DOHH2 (cell line): ENCODE results near the gene ASGR1.

ENCODE experiments used
- H3F3A ChIP-seq: fragments of 200-600 bp; sonication (generic), shearing (Covaris generic); 2 replicates; pipeline ENCODE4 v1.6.0; 2016; ENCODE audit warnings: antibody characterized with exemption, mild to moderate bottlenecking; ENCODE audit not compliant: control insufficient read depth, insufficient read depth
- H3K27ac ChIP-seq: fragments of 200-600 bp; sonication (generic); 2 replicates; pipeline ENCODE4 v1.5.1; 2014; ENCODE audit warnings: low read depth, mild to moderate bottlenecking, low read length, moderate library complexity
- H3K27me3 ChIP-seq: fragments of 200-600 bp; sonication (generic); 2 replicates; pipeline ENCODE4 v1.6.1; 2014; ENCODE audit warnings: mild to moderate bottlenecking, low read length, mixed read lengths; ENCODE audit not compliant: control insufficient read depth
- H3K36me3 ChIP-seq: fragments of 200-600 bp; sonication (generic); 2 replicates; pipeline ENCODE4 v1.6.1; 2014; ENCODE audit warnings: mild to moderate bottlenecking, low read length, moderate library complexity, mixed read lengths; ENCODE audit not compliant: control insufficient read depth
- H3K4me1 ChIP-seq: fragments of 200-600 bp; sonication (generic); 2 replicates; pipeline ENCODE4 v1.6.1; 2014; ENCODE audit warnings: mild to moderate bottlenecking, low read length, mixed read lengths; ENCODE audit not compliant: control insufficient read depth
- H3K4me2 ChIP-seq: fragments of 200-600 bp; sonication (generic); 2 replicates; pipeline ENCODE4 v1.6.0; 2014; ENCODE audit warnings: mild to moderate bottlenecking, low read length, moderate library complexity
- H3K4me3 ChIP-seq: fragments of 200-600 bp; sonication (generic); 2 replicates; pipeline ENCODE4 v1.5.1; 2014; ENCODE audit warnings: mild to moderate bottlenecking, low read length, mixed read lengths
- H3K79me2 ChIP-seq: fragments of 200-600 bp; sonication (generic); 2 replicates; pipeline ENCODE4 v1.6.1; 2014; ENCODE audit warnings: mild to moderate bottlenecking, low read length, mixed read lengths; ENCODE audit not compliant: control insufficient read depth
- H3K9me2 ChIP-seq: fragments of 200-600 bp; sonication (generic); replicated peaks from 2 replicates; pipeline ENCODE4 v1.6.1; 2014; ENCODE audit warnings: mild to moderate bottlenecking, low read length, mixed read lengths; ENCODE audit not compliant: control insufficient read depth
- H3K9me3 ChIP-seq: fragments of 200-600 bp; sonication (generic); 2 replicates; pipeline ENCODE4 v1.6.1; 2014; ENCODE audit warnings: antibody characterized with exemption, low read length, mixed read lengths; ENCODE audit not compliant: control insufficient read depth, insufficient read depth
- H4K20me1 ChIP-seq: fragments of 200-600 bp; sonication (generic); 2 replicates; pipeline ENCODE4 v1.6.0; 2014; ENCODE audit warnings: low read depth, mild to moderate bottlenecking, antibody characterized with exemption, low read length, moderate library complexity; ENCODE audit not compliant: control insufficient read depth, insufficient read depth
- CTCF ChIP-seq: fragments of 200-600 bp; sonication (generic); IDR thresholded peaks from one replicate; pipeline ENCODE4 v1.5.1; 2014; ENCODE audit warnings: antibody characterized with exemption, mild to moderate bottlenecking, low read depth, low read length; ENCODE audit not compliant: poor library complexity, severe bottlenecking
- EZH2phosphoT487 ChIP-seq: fragments of 200-600 bp; sonication (generic); IDR thresholded peaks from 2 replicates; pipeline ENCODE4 v1.6.1; 2017; ENCODE audit warnings: borderline replicate concordance, mild to moderate bottlenecking, antibody characterized with exemption, low read length, moderate library complexity, mixed read lengths

ASGR1 gene

GRCh38 chr17:7222972-7223292, 43.8 kb upstream of the ASGR1 start:
- Histone ChIP-seq H3K4me2 (no peak overlapping the region), H3K9me2 (no peaks in the 10 kb centered on the region), H3K27me3 (no peaks in the 10 kb centered on the region), H4K20me1 (peaks cover 5% of the 10 kb centered on the region; the same call in 1 of the 2 replicates), H3K4me1 (peaks cover 32% of the 10 kb centered on the region), H3K4me3 (no peak overlapping the region), H3F3A (peaks cover 14% of the 10 kb centered on the region), H3K79me2 (peaks cover 9% of the 10 kb centered on the region), H3K36me3 (peaks cover 70% of the 10 kb centered on the region), H3K27ac (no peak overlapping the region), H3K9me3 (no peaks in the 10 kb centered on the region)
- TF ChIP-seq EZH2phosphoT487 (no peak), CTCF (no peak)

- H3K4me3 ChIP-seq = no peak overlapping the region
- peaks cover 9% of the 10 kb centered on the region for H3K79me2 ChIP-seq
- peaks cover 64% of the 10 kb centered on the region for H3K36me3 ChIP-seq
- no peaks in the 10 kb centered on the region for H3K27me3 ChIP-seq
- H3F3A ChIP-seq = peaks cover 17% of the 10 kb centered on the region
- H3K9me2 ChIP-seq = no peaks in the 10 kb centered on the region
- no peak for TF ChIP-seq CTCF
- H3K27ac ChIP-seq = no peak overlapping the region
- no peak overlapping the region for H3K4me2 ChIP-seq
- H3K9me3 ChIP-seq = no peaks in the 10 kb centered on the region
- H3K4me1 ChIP-seq = peaks cover 36% of the 10 kb centered on the region
- H4K20me1 ChIP-seq = peaks cover 5% of the 10 kb centered on the region; the same call in 1 of the 2 replicates
Measured at GRCh38 chr17:7222093-7222971, 43.2 kb upstream of the ASGR1 start.

- Histone ChIP-seq H3K9me3 (no peaks in the 10 kb centered on the region), H3K9me2 (no peaks in the 10 kb centered on the region), H3K4me2 (peak overlapping the region; percentile 82; the same call in 1 of the 2 replicates), H3K27me3 (no peaks in the 10 kb centered on the region), H3K79me2 (peaks cover 16% of the 10 kb centered on the region), H3K27ac (no peak overlapping the region; the same call in 1 of the 2 replicates), H4K20me1 (peaks cover 5% of the 10 kb centered on the region; the same call in 1 of the 2 replicates), H3K4me3 (no peak overlapping the region), H3F3A (peaks cover 17% of the 10 kb centered on the region), H3K4me1 (peaks cover 42% of the 10 kb centered on the region), H3K36me3 (peaks cover 55% of the 10 kb centered on the region)
- TF ChIP-seq EZH2phosphoT487 (no peak), CTCF (no peak)
Measured at GRCh38 chr17:7221278-7222092, 42.3 kb upstream of the ASGR1 start.
